ENCODE measurements around the gene OST4.
"Not testable (repeated sequence)": the region's sequence is repeated elsewhere in the genome, so short reads cannot be mapped to it uniquely, and the experiment has no call there.

Gene OST4

DNA sequence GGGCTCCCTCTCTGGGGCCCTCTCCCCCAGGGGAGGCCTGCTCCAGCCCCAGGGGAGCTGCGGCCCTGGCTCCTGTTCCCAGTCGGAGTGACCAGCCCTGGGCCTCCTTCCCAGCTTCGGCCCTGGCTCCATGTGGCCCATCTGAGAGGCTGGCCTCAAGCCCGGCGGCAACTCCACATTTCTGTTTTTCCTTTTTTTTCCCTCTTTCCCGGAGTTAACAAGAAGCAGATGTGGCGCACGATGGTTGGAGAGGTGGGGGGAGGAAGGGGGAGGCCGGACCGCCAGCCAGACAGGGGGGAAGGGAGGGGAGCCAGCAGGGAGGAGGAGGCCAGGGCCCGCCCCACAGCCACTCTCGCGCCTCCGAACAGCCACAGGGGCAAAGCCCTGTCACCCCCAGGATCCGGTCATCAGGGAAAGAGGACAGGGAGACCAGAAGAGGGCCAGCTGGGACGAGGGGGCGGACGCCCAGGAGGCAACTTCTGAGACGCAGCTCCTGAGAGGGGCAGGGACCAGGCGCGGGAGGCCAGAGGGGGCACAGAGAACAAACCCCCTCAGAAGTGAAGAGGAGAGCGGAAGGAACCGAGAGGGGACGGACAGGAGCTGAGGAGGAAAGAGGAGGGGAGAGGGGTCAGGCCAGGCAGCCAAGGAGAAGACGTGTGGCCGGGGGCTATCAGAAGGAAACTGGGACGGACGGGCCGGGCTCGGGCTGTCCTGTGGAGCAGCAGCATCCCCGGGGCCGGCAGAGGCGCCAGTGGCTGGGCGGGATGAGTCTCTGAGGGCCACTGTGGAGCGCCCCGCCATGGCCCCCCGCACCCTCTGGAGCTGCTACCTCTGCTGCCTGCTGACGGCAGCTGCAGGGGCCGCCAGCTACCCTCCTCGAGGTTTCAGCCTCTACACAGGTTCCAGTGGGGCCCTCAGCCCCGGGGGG, 7.1 kb upstream of the OST4 start, which contains the start of gene EMILIN1:
TSS of gene EMILIN1 (plus strand) at position 349 of the 928 bp plus-strand sequence. CDS start at position 800, 451 bp downstream.
- peak; percentile 96 for DNase-seq

DNA sequence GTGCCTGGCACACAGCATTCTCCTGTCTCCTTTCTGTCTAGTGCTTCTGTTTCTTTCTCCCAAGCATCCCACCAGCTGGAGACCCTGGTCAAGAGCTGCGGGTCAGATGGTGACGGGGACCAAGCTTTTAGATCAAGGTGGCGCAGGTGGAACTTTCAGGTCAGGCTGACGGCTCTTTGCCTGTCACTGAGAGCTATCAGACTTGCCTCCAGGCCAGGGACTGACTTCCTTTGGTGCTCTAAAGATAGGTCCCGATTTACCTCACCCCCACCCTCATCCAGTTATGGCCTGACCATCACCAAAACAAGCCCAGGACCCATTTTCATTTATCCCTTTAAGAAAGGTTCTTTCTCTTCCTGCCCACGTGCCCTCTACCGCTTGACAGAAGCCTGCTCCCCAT, 5.8 kb upstream of the OST4 start:
- no peak for DNase-seq

DNA sequence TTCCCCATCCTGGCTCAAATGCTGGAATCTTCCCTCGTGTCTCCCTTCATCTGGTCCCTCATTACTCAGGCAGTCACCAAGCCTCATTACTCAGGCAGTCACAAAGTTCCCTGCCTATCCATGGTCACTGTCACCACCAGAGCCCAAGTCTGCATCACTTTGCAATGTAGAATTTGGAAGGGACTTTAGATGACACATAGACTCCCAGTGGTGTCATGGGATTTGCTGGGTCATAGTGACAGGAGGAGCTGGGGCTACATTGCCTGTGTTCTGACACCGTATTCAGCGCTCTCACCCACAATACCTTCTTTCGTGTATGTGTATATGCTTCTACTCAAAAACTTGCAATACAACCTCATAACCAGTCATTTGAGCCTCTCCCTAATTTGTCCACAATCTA, 4.9 kb upstream of the OST4 start:
- no peak for DNase-seq

DNA sequence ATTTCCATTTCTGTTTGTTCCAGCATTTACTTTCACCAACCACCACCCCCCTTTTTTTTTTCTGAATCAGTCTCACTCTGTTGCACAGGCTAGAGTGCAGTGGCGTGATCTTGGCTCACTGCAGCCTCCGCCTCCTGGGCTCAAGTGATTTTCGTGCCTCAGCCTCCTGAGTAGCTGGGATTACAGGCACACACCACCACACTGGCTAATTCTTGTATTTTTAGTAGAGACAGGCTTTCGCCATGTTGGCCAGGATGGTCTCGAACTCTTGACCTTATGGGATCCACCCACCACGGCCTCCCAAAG, 4.1 kb upstream of the OST4 start:
- not testable (repeated sequence) for DNase-seq

DNA sequence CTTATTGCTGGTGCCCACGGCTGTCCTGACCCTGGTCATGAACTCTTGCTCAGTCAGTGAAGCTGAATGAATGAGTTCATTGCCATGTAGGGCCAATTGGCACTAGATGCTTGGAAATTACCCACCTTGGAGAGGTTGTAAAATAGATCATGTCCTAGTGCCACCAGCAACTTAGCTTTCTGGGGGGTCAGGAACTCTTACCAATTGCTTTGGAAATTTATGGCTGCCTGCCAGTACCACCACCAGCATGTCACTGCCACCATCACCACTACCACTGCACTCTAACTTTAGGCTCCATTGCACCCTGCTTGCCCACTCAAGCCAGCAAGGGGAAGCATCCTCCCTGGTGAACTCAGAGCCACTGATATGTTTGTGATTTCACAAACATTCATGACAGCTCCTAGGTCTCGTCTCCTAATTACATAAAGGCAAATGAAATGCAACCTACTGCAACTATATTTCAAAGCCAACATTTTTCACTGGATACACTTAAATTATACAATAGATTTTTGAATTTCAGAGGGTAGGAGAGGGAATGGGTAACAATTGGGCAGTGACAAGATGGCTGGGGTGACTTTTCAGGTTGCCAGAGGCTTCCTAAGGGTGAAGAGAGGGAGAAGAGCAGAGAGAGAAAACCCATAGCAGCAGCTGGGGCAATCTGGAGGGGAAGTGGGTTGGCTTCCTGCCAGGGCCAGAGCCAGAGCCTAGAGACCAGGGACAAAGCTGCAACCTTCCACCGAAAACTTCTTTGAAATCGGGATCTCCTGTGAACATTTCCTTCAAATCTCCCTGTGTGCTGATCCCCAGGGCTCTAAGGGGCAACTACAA, 3.5 kb upstream of the OST4 start:
- DNase-seq, result no peak

DNA sequence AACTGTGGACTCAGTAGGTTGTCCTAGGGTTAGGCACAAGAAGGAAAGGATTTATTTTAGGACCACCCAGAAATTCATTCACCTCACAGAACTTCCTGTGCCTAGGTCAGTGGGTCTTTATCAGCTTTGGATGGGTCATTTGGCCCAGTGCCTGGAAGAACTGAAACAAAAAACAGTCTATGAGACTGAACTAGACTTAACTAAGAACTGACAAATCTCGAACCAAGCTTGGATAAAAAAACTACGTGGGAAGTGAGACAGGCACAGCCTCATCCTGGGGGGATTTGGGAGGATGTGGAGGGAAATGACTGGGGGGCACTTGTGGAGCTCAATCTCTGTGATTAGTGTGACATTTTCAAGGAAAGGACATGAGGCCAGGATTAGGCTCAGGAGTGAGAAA, 2.3 kb upstream of the OST4 start:
- no peak for DNase-seq

DNA sequence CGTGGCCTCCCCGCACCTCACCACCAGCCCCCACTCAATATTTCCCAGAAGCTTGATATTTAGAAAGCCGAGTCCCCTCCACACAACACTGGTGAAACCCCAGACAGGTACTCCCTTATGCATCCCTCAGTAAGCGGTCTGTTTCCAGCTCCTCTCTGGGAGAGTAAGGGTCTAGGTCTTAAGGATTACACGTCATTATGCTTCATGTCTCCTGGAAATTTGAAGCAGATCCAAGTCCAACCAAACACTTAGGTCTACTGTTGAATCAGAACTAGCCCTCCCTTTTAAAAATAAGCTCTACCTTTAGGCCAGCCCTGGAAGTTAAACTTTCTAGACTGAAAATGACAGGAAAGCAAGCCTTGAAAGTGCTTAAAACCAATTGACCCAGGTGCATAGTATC, 1.5 kb upstream of the OST4 start:
- DNase-seq, result no peak

DNA sequence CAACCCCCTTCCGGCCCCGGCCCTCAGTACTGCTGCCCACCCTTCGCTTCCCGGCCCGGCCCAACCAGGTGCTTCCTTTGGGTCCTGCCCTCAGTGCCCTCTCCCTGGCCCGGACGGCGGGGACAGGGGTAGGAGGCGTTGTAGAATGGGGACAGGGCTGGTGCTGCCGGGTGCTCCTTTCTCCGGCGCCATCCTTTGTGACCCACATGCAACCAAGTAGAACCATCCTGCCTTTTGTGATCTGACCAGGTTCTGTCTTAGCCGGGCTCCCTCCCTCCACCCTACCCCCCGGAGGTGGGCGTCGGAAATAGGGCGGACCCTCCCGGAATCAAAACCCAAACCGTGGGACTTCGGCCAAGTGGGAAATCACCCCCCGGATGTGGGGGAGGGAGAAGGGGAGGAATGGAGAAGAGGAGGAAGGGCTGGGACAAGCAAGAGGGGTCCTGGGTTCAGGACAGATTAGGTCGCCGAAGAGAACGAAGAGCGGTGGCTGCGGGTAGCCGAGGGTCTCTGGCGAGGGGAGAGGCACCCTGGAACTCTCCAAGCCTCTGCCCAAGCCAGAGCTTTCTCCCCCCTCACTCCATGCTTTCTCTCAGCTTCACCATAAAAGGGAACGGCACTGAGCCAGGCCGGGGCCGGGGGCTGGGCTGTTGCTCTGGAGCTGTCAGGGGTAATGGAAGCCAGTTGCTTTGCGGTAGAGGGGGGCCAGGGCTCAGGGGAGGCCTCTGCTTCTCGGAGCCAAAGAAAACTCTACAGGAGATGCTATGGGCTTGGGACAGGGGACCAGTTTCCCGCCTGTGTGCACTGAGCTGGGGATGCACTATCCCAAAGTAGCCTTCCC, 756 bp upstream of the OST4 start:
- peak; percentile 91 for DNase-seq

DNA sequence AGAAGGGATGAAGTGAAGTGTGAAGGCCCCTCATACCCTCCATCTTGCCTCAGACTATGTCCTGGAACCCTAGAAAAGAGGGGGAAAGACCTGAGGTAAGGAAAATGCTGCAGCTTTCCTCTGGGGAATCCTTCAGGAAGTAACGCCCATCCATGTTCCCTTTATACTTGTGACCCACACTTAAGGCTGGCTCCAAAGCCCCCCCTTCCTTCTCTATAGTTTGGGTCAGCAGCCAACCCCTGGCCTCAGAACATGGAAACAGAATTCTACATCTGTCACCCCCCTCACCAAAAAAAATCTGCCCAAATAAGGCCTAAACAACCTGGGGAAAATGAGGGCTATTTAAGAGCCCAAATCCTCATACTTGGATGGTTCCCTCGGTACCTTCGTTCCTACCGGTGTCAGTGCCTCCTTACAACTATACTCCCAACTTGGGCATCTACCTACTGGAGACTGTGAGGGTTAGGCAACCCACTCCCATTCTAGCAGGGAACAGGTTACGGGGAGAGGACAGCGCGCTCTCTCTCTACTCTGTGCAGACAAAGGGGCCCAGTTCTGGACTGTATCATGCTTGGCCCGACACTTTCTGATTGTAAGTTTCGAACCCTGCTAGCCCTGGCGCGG, 689 bp downstream of the OST4 start:
- no peak for DNase-seq

DNA sequence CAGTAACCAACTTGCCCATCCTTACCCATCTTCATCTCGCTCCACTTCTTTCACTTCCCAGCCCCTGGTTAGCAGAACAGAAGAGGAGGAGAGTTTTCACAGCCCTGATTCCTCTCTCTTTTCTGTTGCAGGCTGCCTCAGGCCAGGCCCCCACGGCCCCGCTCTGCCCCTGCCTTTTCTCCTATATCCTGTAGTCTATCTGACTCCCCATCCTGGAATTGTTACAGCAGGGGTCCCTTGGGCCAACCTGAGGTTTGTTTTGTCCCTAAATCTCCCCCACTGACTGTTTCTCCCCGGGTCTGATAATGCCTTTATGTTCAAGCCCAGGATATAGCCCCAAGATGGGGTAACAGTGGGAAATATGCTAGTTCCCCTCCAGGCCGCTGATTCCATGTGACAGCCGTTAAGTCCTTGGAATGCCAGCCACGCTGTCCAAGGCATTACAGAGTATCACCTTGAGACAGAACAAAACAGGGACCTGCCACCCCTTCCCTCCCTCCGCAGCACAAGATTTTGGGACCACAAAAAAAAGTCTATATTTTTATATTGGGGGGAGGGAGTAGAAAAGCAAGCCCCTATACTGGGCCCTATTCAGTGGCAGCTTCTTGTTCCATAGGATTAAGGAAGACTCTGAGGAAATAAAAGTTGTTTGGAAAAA, 1.4 kb downstream of the OST4 start:
- no peak for DNase-seq

DNA sequence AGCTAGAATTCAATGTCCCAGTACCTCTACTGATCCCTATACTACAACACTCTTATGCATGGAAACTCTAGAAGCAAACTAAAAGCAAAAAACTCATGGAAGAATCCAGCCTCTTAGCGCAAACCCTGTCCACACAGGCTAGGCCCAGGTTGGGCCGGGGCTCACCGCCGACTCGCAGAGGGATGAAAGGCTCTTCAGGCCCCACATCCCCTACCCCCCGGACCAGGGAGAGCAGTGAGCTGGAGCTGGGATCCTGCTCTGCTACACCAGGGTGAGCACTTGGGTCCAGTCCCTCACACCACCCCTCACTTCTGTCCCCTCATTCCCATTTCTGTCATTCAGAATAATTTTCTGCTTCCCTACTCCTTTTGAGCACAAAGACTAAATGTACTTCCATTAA, 2.0 kb downstream of the OST4 start:
- DNase-seq, result no peak

DNA sequence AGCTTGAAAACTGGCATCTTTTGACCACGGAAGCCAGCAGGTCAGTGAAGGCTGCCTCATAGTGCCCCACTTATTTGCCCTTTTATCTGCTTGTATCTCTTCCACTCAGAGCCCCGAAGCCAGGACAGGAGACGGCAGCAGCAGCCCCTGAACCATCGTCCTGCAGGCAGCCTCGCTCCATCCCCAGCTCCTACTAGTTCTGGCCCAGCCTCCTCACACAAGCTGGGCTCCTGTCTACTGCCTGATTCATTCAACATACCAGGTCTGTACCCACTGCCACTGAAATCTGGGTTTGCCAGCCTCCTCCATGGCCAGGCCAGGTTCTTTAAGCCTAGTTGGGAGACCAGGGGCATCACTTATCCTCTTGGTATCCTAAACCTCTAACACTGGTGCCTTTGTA, 4.1 kb downstream of the OST4 start:
- DNase-seq, result no peak

DNA sequence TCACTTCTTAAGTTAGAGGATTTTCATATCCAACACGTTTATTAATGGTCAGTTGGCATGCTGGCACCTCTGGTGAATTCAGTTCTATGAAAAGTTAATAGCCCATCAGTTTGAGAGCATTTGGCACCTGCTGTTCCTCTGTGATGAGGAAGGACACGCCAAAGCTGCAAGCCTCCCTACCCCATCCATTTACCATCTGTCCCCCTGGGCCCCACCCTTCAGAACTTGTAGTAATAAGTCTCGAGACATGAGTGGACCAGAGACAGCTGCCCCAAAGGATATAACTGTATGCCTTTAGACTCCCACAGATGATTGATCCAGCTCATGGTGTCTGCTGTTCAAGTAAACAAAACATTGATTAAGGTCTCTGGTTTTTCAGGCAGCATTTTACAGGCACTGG, 6.3 kb downstream of the OST4 start:
- no peak for DNase-seq

DNA sequence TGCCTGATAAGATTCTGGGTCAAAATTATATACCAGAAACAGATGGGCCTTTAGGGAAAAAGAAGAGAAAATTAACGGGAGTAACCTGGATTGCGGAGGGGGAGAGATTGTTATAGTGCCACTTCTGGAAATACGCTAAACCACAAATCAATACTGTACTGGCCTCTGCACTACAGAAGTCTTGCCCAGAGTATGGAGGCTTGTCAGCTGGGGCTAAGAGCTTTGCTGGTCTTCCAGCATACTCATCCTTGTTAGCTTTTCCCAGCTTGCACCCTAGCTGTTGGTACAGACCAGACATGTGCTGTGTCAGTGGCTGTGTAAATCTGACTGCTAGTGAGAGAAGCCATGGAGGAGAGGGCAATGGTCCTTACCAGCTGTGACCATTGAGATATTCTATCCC, 11.1 kb downstream of the OST4 start:
- no peak for DNase-seq

DNA sequence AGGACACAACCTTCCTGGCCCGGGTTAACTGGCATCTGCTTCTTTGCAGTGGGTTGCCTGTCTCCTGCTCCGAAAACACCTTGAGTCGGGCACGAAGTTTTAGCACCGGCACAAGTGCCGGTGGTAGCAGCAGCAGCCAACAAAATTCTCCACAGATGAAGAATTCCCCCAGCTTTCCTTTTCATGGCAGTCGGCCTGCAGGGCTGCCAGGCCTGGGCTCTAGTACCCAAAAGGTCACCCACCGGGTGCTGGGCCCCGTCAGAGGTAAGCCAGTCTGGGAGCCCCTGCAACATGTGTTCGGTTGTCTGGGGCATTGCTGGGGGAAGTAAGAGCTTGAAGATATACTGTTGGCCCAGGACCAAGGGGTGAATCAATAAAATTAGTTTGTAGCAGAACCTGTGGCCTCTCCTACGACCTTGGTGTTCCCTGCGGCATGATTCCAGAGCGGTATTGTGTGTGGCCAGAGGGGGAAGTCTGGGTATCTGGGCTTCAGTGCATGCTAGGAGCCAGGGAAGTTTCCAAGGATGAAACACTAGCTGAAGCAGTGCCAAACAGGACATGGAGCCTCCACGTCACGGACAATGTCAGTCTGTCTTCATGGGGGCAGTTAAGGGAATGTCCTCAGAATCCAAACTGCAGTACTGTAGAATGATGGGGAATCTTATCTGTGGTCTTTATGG, 12.2 kb downstream of the OST4 start:
- DNase-seq, result no peak

DNA sequence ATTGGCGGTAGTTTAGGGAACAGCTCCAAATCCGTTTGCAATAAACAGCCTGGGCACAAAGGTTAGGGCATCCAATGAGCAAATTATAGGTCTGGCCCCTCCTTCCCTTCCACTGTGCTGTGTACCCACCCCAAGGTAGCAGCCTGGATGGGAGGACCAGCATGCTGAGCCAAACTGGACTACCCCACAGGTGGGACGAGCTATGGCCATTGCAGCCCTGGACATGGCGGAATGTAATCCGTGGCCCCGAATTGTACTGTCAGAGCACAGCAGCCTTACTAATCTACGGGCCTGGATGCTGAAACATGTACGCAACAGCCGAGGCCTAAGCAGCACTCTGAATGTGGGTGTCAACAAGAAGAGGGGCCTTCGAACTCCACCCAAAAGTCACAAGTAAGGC, 13.2 kb downstream of the OST4 start:
- no peak for DNase-seq

DNA sequence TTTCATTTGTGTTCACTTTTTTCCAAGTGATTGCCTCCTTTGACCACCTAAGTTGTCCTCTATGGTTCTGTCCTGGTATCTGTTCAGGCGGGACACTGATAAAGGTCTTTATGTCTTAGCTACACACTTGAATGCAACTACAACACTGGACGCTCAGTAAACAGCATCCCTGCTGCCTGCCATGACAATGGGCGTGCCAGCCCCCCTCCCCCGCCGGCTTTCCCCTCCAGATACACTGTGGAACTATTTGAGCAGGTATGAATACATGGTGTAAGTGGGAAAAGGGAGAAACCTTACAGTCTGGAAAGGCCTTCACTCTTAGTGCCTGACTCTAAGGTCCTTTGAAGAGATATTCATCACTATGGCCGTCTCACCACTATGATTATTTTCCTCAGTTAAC, 14.3 kb downstream of the OST4 start:
- DNase-seq, result no peak

DNA sequence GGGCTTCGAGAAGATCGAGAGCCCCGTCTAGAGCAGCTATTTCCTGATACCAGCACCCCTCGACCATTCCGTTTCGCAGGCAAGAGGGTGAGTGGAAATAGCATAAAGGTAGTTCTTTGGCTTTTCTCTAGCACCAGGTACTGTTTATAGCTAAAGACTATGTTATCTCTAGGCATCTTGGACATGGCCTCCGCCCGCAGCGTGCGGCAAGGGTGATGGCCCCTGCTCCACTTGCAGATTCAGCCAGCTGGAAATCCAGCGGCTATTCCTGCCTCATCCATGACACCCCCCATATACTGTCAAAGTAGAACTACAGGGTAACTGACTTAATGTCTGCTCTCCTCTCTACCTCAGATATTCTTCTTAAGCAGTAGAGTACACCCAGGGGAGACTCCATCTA, 16.7 kb downstream of the OST4 start:
- no peak for DNase-seq

DNA sequence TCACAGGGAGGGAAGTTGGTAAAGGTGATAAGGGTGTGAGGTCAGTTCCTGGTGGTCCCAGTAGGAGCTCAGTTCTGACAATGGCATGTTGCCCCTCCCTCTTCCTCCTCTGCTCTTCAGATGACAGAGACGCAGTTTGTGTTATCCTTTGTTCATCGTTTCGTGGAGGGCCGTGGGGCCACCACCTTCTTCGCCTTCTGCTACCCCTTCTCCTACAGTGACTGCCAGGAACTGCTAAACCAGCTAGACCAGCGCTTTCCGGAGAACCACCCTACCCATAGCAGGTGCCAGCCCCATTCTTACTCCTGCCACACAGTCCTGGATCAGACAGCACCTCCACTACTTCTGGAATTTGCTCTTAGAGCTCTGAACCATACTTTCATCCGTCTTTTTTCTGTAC, 17.7 kb downstream of the OST4 start:
- no peak for DNase-seq

DNA sequence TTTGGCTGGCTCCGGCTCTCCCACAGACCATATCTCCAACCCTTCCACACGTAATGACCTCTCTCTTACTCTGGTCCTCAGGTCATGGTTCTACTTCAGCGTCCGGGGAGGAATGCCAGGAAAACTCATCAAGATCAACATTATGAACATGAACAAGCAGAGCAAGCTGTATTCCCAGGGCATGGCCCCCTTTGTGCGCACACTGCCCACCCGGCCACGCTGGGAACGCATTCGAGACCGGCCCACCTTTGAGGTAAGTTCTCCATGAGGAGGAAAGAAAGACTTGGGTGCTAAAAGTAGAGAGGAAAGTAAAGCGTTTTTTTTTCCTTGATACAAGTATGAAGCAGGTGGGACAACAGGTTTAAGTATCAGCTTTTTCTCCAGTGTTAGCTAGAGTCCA, 18.1 kb downstream of the OST4 start:
- DNase-seq, result no peak

DNA sequence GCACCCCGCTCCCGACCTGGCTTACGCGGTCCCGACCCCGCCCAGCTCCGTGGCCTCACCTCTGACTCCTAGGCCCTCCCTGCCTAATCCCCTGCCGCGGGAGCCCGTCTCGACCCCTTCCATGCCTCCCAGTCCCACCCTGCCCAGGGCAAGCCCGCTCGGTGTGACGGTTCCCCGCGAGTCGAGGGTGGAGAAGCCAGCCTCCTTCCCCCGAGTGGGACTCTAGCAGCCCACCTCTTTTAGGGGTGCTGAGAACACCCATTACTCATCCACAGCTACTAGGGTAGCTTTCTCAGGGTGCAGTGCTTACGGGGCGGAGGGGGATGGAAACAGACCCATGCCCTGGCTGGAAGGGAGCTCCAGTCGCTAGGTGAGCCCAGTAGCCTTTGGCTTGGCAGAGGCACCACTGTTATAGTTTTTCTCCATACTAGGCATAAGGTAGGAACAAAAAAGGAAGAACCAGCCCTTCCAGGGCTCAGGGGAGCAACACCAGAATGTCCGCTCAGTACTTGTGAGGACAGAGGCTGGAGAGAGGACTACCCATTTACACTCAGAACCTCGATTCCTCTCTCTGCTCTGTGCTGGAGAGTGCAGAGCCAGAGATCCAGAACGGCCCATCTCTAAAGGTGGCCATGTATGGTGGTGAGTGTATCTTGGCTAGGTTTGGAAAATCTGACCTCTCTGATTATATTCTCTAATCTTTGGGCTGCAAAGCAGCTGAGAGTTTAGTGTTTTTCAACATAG, 19.4 kb downstream of the OST4 start:
- no peak for DNase-seq

Measured in left hindlimb (tissue), 1 donor.